H1 (cell line): ENCODE data around the gene AKR1B1. TPM values are rescaled to one million over a fixed set of nuclear protein-coding genes. Genes with fewer than 3 reads are reported as not detected.

Experiments used
- CTCF ChIA-PET: fragments of 300-600 bp; sonication (Branson Sonifier 250); formaldehyde crosslinking; loops from one replicate; lab custom pipeline; 2021; ENCODE audit not compliant: partially characterized antibody; lab: Charles Lee
- POLR2A ChIA-PET: fragments of 300-600 bp; sonication (Branson Sonifier 250); formaldehyde crosslinking; loops from one replicate; lab custom pipeline; 2021; ENCODE audit warnings: inconsistent platforms; ENCODE audit not compliant: partially characterized antibody; lab: Charles Lee
- DNase-seq, 2 experiments: peaks; one replicate each; pipeline versions ENCODE4 v3.0.0 to v3.0.0-alpha.2; 2010 to 2022; ENCODE audit warnings: low spot score in 2 of 2, low read depth in 1 of 2, mixed read lengths in 1 of 2
- FAIRE-seq: peaks from 2 replicates; lab custom pipeline; 2011; peaks lifted over from hg19 to GRCh38; lab: Jason Lieb, UNC
- H2AFZ ChIP-seq: 2 replicates; pipeline ENCODE4 v1.8.1; 2012; ENCODE audit warnings: low read length, inconsistent platforms
- H2AK5ac ChIP-seq: 2 replicates; pipeline ENCODE4 v1.6.1; 2013; ENCODE audit warnings: low read depth, low read length
- H2BK120ac ChIP-seq: replicated peaks from 2 replicates; pipeline ENCODE3; 2013; ENCODE audit warnings: low read depth, low read length, inconsistent platforms
- H2BK12ac ChIP-seq: 2 replicates; pipeline ENCODE4 v1.6.1; 2013; ENCODE audit warnings: low read depth, low read length
- H2BK15ac ChIP-seq: 2 replicates; pipeline ENCODE4 v1.6.1; 2013; ENCODE audit warnings: low read length
- H2BK20ac ChIP-seq: 2 replicates; pipeline ENCODE4 v1.6.1; 2013; ENCODE audit warnings: low read length
- H2BK5ac ChIP-seq: 2 replicates; pipeline ENCODE4 v1.6.1; 2013; ENCODE audit warnings: low read depth, low read length
- H3K14ac ChIP-seq: 2 replicates; pipeline ENCODE4 v1.6.1; 2013; ENCODE audit warnings: inconsistent platforms; ENCODE audit not compliant: insufficient read length
- H3K18ac ChIP-seq: 2 replicates; pipeline ENCODE4 v1.6.1; 2013; ENCODE audit warnings: low read length; ENCODE audit errors: extremely low read depth
- H3K23ac ChIP-seq: 2 replicates; pipeline ENCODE4 v1.6.1; 2013; ENCODE audit warnings: inconsistent platforms; ENCODE audit not compliant: insufficient read length
- H3K23me2 ChIP-seq: 2 replicates; pipeline ENCODE4 v1.6.1; 2013; ENCODE audit warnings: low read depth, low read length
- H3K27ac ChIP-seq: 2 replicates; pipeline ENCODE4 v1.6.1; 2011; ENCODE audit warnings: low read depth, low read length, inconsistent platforms
- H3K27me3 ChIP-seq, 4 experiments: replicated peaks in 1 of 4; 1 replicate in 1 of 4; 2 replicates in 3 of 4; pipeline versions ENCODE4 v1.6.1 to v1.8.1; 2011 to 2013; ENCODE audit warnings: low read length in 3 of 4, mild to moderate bottlenecking in 3 of 4, inconsistent platforms in 2 of 4, mixed read lengths in 2 of 4, moderate library complexity in 1 of 4; ENCODE audit not compliant: control insufficient read depth in 3 of 4, insufficient read depth in 3 of 4; ENCODE audit errors: extremely low read depth in 1 of 4
- H3K36me3 ChIP-seq, 4 experiments: 2 replicates each; pipeline versions ENCODE4 v1.6.1 to v1.8.1; 2011 to 2013; ENCODE audit warnings: mild to moderate bottlenecking in 4 of 4, low read length in 3 of 4, moderate library complexity in 2 of 4, control low read depth in 1 of 4, inconsistent platforms in 1 of 4; ENCODE audit not compliant: insufficient read depth in 4 of 4, control insufficient read depth in 2 of 4
- H3K4ac ChIP-seq: replicated peaks from 2 replicates; pipeline ENCODE3; 2013; ENCODE audit warnings: low read length, low read depth, mixed read lengths, inconsistent platforms; ENCODE audit not compliant: insufficient read length
- H3K4me1 ChIP-seq, 4 experiments: replicated peaks in 1 of 4; 1 replicate in 1 of 4; 2 replicates in 3 of 4; pipeline versions ENCODE4 v1.6.1 to v1.8.1; 2011 to 2013; ENCODE audit warnings: low read length in 3 of 4, inconsistent platforms in 2 of 4, mixed read lengths in 1 of 4; ENCODE audit not compliant: insufficient read depth in 4 of 4, control insufficient read depth in 3 of 4
- H3K4me2 ChIP-seq, 2 experiments: 2 replicates each; pipeline versions ENCODE4 v1.6.1 to v1.8.1; 2011 to 2013; ENCODE audit warnings: low read depth in 2 of 2, low read length in 2 of 2, control low read depth in 1 of 2, inconsistent platforms in 1 of 2, mild to moderate bottlenecking in 1 of 2; ENCODE audit not compliant: insufficient read depth in 1 of 2
- H3K4me3 ChIP-seq, 4 experiments: fragments of 200-600, 300-600 bp in 1 of 4; sonication (generic), shearing (Covaris generic), sonication (Bioruptor Twin) in 1 of 4; 2 replicates each; pipeline versions ENCODE4 v1.5.1 to v1.8.1; 2011 to 2016; ENCODE audit warnings: low read length in 4 of 4, low read depth in 3 of 4, control low read depth in 2 of 4, inconsistent platforms in 2 of 4, mild to moderate bottlenecking in 2 of 4, mixed read lengths in 1 of 4, moderate library complexity in 1 of 4; ENCODE audit not compliant: insufficient read depth in 2 of 4; ENCODE audit errors: extremely low read depth in 1 of 4
- H3K56ac ChIP-seq: replicated peaks from 2 replicates; pipeline ENCODE3; 2013; ENCODE audit warnings: low read depth, mild to moderate bottlenecking, mixed read lengths, low read length, inconsistent platforms; ENCODE audit not compliant: insufficient read length
- H3K79me1 ChIP-seq: 2 replicates; pipeline ENCODE4 v1.6.1; 2013; ENCODE audit warnings: low read depth, low read length, control low read depth
- H3K79me2 ChIP-seq, 2 experiments: 2 replicates each; pipeline versions ENCODE4 v1.6.1 to v1.8.1; 2012 to 2013; ENCODE audit warnings: low read length in 2 of 2, mild to moderate bottlenecking in 2 of 2, inconsistent platforms in 1 of 2; ENCODE audit not compliant: insufficient read depth in 2 of 2, control insufficient read depth in 1 of 2
- H3K9ac ChIP-seq, 4 experiments: replicated peaks in 1 of 4; 1 replicate in 1 of 4; 2 replicates in 3 of 4; pipeline versions ENCODE4 v1.6.1 to v1.8.1; 2011 to 2013; ENCODE audit warnings: low read depth in 3 of 4, low read length in 3 of 4, control low read depth in 2 of 4, mild to moderate bottlenecking in 2 of 4, moderate library complexity in 2 of 4, inconsistent platforms in 1 of 4; ENCODE audit errors: extremely low read depth in 1 of 4
- H3K9me3 ChIP-seq, 2 experiments: 2 replicates each; pipeline versions ENCODE4 v1.6.1 to v1.8.1; 2012 to 2013; ENCODE audit warnings: mild to moderate bottlenecking in 2 of 2, moderate library complexity in 2 of 2, control low read depth in 1 of 2, inconsistent platforms in 1 of 2, low read depth in 1 of 2, low read length in 1 of 2, mixed read lengths in 1 of 2; ENCODE audit not compliant: insufficient read depth in 2 of 2
- H4K20me1 ChIP-seq, 2 experiments: replicated peaks in 1 of 2; 2 replicates each; pipeline versions ENCODE3 to v1.8.1; 2011 to 2013; ENCODE audit warnings: inconsistent platforms in 2 of 2, low read length in 2 of 2, mild to moderate bottlenecking in 1 of 2; ENCODE audit not compliant: insufficient read depth in 2 of 2, control insufficient read depth in 1 of 2
- H4K5ac ChIP-seq: 2 replicates; pipeline ENCODE4 v1.6.1; 2013; ENCODE audit warnings: low read length, low read depth, mixed read lengths, inconsistent platforms; ENCODE audit not compliant: insufficient read length
- H4K8ac ChIP-seq: 2 replicates; pipeline ENCODE4 v1.8.0; 2013; ENCODE audit warnings: mild to moderate bottlenecking, moderate library complexity, low read length, inconsistent platforms; ENCODE audit not compliant: insufficient read depth; ENCODE audit errors: extremely low read depth
- H4K91ac ChIP-seq: replicated peaks from 2 replicates; pipeline ENCODE3; 2013; ENCODE audit warnings: low read length, mixed read lengths, inconsistent platforms; ENCODE audit not compliant: insufficient read length
- BACH1 ChIP-seq: IDR thresholded peaks from 2 replicates; pipeline ENCODE4 v1.6.1; 2012; ENCODE audit warnings: low read length, improper control_type of control experiment
- CTBP2 ChIP-seq: IDR thresholded peaks from 2 replicates; pipeline ENCODE4 v1.7.0; 2011; ENCODE audit warnings: borderline replicate concordance, mild to moderate bottlenecking, moderate library complexity, mixed read lengths, low read length; ENCODE audit not compliant: insufficient read depth, insufficient read length
- JUN ChIP-seq: IDR thresholded peaks from 2 replicates; pipeline ENCODE4 v1.6.1; 2011; ENCODE audit warnings: low read depth, mild to moderate bottlenecking, improper control_type of control experiment, low read length
- WGBS, 2 experiments: shearing (Covaris generic) in 1 of 2; methylation state at CpG; one replicate each; pipeline versions ENCODE4 v1.1.6 to v1.1.7; 2013 to 2015; ENCODE audit warnings: low lambda C conversion rate in 2 of 2, mixed read lengths in 2 of 2, inconsistent platforms in 1 of 2, low coverage in 1 of 2, missing lambda C conversion rate in 1 of 2; ENCODE audit not compliant: insufficient replicate concordance in 2 of 2, insufficient coverage in 1 of 2, insufficient read length in 1 of 2; ENCODE audit errors: extremely low coverage in 1 of 2, missing lambda C conversion rate in 1 of 2; 5-methylcytosine and 5-hydroxymethylcytosine counted together
- polyA plus RNA-seq, 7 experiments: library from polyadenylated mRNA; depleted of rRNA in 3 of 7; stranded (reverse) in 5 of 7; unstranded in 2 of 7; fragments of >200 nt in 5 of 7; fragments of 200-250 nt in 2 of 7; gene quantifications; 1 replicate in 5 of 7; 2 replicates in 1 of 7; 4 replicates in 1 of 7; pipeline versions ENCODE4 v1.2.1 to v1.2.3, GENCODE V29; 2011 to 2013; ENCODE audit warnings: missing spikeins in 2 of 7, mixed read lengths in 2 of 7
- total RNA-seq: library from RNA; stranded (reverse); fragmentation: NEBNext Ultra II Directional; extraction: Animal tissue kit (Norgen Biotek cat#: 25700); gene quantifications from 2 replicates; pipeline ENCODE4 v1.2.1, GENCODE V29; 2021

AKR1B1 gene
- total and polyA plus RNA-seq, 2 of the 8 experiments (the other 6 are each of a cell fraction or from before 2014, with no cell fraction given) = 195 to 273 TPM

GRCh38 chr7:134459981-134460380 is 1.1 kb upstream of the AKR1B1 start:
- Histone ChIP-seq H2BK5ac (no peak overlapping the region), H2AFZ (no peak overlapping the region), H3K79me1 (no peaks in the 10 kb centered on the region; the same call in none of the 2 replicates), H3K4me2 (no peak overlapping the region; a peak in 1 of 4 replicates), H3K36me3 (peaks cover 0 to 9% (median 0%) of the 10 kb centered on the region in 4 experiments; a peak in 1 of 8 replicates), H3K27ac (no peak overlapping the region), H3K79me2 (peaks cover 0 to 23% of the 10 kb centered on the region in 2 experiments; a peak in 2 of 4 replicates), H3K9me3 (no peaks in the 10 kb centered on the region), H3K14ac (no peak overlapping the region), H4K20me1 (peaks cover 2 to 3% of the 10 kb centered on the region in 2 experiments), H4K5ac (no peak overlapping the region), H3K4me1 (peaks cover 0 to 4% (median 1%) of the 10 kb centered on the region in 4 experiments; a peak in 4 of 7 replicates), H2AK5ac (no peak overlapping the region), H3K27me3 (peaks cover 0 to 2% (median 0%) of the 10 kb centered on the region in 4 experiments; a peak in 2 of 7 replicates), H3K4me3 (no peak overlapping the region), H2BK20ac (no peak overlapping the region), H3K23me2 (peaks cover 4% of the 10 kb centered on the region; the same call in 1 of the 2 replicates), H3K56ac (no peak overlapping the region), H2BK120ac (no peak overlapping the region), H3K4ac (no peak overlapping the region), H3K18ac (no peak overlapping the region), H4K8ac (no peak overlapping the region), H2BK15ac (no peak overlapping the region), H3K23ac (no peak overlapping the region), H2BK12ac (no peak overlapping the region), H4K91ac (no peak overlapping the region), H3K9ac (no peak overlapping the region)
- FAIRE-seq = no peak
- WGBS, 2 experiments = 95% methylated on average over 2 of the region's 2 CpGs; no CpG with 5 or more reads in 1 of the 2 experiments
- DNase-seq = no peak
- POLR2A ChIA-PET = interaction anchor here (1.0 to 2.6 kb wide), 2 partner anchors 11 to 15 kb away, joined by 3 to 12 read pairs; no protein-coding TSS in a partner anchor
- TF ChIP-seq CTBP2 = no peak
- TF ChIP-seq BACH1 = no peak
- TF ChIP-seq JUN = no peak
- CTCF ChIA-PET = interaction anchor here (0.8 to 5.8 kb wide), 8 partner anchors 10 to 151 kb away, joined by 3 to 40 read pairs (median 5); partner anchors contain the start of gene AKR1B15
